GM18858 (cell line): Measurements from ENCODE around the gene PANX1.

Experiments used
- ATAC-seq: cut with Tn5 transposase; IDR thresholded peaks from one replicate; pipeline ENCODE4 v1.9.1; 2021; ENCODE audit not compliant: unreplicated experiment

Gene PANX1

DNA sequence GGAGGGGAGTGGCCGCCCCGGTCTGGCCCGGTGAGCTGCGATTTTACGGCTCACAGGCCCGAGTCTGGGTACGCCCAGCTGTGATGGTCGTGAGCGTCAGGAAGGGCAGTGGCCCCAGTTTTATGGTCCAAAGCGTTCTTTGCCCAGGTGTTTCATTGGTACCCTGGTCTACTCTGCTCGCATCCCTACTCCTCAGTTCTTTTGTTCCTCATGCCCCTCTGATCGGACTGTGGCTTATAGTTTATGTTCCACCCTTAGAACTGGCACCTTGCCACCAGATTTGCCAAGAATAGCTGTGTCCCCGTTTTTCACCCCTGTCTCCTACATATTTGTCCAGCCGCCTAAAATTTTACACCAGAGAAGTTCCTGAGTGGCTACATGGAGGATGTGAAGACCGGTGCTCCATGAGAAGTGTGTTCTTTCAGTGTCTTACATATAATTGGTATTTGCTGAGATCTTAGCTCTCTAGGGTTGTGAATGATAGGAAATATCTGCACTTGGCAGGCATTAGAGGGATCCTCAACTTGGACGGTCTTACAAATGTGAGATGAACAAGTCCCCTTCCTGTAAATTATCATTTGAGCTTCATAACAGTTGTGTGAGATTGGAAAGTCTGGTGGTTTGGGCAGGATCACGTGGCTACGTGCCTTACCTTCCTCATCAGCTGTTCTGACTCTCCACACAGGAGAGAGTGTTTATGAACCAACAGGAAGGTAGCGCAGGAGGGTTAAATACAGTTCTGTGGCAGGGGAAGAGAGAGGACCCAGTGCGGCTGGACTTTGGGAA, 1.1 kb downstream of the PANX1 start:
- no peak for ATAC-seq

- no peak for ATAC-seq
Measured at GRCh38 chr11:94130298-94131046, 1.8 kb downstream of the PANX1 start.

DNA sequence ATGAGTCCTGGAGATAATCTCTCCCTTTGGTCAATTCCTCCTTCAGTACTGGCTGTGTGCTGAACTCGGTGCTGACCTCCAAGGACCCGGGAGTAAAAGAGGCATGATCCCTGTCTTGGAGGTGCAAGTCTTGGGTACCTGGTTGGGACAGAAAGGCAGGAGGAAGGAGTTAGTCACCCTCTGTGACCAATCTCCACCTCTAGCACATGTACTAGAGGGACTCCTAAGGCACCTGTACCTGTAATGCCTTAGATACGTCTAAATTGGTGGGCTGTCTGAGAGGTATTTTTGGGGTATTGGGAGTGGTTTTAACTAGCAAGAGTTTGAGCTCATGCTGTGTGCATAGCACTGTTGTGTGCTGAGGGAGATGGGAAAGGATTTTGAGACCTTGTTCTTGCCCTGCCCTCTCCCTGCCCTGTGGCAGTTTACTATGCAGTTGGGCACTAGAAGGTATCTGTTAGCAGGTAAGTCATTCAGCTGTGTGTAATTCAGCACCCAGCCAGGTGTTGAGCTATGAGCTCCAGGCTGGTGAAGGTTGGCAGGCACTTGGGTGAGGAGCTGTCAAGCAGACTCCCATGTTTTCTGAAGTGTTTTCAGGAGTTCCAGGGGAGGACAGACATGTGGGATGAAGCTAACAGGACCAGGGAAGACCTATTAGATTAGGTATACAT, 2.5 kb downstream of the PANX1 start:
- no peak for ATAC-seq

DNA sequence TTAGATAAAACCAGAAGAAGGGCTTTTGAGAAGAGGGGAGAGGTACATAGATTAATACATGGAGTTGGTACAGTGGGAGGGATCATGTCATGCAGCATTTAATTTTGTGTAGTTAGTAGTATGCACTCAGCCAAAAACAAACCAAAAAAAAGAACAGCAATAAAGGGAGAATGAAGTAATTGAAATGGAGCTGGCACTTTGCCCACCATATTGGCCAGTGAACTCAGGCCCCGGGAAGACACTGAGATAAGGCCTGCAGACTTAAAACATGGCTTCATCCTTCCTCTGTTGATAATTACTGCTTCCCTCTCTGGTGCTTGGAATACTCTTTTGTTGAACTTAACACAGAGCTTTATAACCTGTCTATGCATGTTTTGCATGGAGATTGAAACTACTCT, 3.1 kb downstream of the PANX1 start:
- no peak for ATAC-seq

GRCh38 chr11:94132152-94132558, 3.5 kb downstream of the PANX1 start:
- ATAC-seq: no peak

- ATAC-seq: no peak
Measured at GRCh38 chr11:94132823-94133408, 4.3 kb downstream of the PANX1 start.

DNA sequence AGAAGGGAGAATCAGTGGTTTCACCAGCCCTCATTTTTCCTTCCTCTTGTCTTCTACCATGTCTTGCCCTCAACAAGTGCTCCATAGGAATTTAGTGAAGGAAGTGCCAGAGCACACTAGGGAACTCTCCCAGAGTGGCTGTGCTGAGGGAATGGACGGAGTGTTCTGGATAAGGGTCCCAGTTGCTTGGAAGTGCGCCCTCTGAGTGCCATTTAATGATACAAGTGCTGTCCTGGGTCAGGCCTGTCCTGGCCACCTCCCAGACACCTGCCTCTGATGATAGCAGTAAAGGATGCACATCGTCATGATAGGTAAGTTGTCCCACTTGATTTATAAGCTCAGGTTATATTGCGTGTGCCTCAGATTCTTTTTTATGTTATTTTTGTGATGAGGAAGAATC, 5.1 kb downstream of the PANX1 start:
- no peak for ATAC-seq

DNA sequence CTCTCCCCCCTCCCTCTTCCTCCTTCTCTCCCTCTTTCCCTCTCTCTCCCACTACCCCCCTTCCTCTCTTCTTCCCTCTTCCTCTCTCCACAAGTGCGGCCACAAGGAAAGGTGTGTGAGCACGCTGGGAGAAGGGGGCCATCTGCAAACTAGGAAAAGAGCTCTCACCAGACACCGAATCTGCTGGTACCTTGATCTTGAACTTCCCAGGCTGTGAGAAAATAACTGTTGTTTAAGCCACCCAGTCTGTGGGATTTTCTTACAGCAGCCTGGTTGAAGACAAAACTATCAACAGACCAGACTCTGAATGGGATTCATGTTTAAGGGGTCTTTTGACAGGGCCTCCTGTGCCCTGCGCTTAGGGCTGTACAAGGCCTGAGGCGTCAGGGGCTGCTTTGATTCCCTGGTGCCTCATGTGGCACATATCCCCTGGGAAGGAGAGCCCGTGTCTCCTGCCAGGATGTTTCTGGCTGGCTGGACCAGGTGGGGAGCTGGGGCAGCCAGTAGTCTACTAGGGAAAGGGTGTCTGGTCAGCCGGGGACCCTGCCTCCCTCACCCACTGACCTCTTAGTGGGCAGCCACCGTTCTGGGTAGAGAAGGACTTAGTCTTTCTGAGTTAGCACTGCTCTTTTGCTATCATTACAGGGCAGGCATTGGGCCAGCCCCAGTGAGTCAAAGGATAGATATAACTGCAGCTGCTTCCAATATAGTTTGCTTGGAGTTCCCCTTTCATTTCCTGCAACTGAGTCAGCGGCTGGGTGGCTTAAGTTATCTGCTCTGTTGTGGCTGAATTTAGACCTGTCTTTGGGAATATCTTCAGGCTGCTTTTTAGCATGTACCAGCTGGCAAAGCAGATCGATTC, 6.2 kb downstream of the PANX1 start:
- ATAC-seq: peak; percentile 42

DNA sequence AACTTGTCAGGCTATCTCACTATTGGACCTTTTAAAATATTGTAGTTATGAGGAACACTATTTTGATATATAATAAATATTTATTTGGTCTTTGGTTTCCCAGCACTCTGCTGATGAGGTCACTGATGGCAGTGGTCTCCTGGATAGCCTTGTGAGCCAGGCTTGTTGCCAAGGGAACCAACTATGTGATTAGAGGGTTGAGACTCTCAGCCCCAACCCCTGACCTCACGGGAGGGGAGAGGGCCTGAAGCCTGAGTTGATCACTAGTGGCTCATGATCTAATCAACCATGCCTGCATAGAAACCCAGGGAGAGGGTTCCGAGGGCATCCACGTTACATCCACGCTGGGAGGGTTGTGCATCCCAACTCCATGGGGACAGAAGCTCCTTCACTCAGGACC, 10.8 kb downstream of the PANX1 start:
- ATAC-seq: no peak

- ATAC-seq: no peak
Measured at GRCh38 chr11:94140154-94140655, 11.6 kb downstream of the PANX1 start.

DNA sequence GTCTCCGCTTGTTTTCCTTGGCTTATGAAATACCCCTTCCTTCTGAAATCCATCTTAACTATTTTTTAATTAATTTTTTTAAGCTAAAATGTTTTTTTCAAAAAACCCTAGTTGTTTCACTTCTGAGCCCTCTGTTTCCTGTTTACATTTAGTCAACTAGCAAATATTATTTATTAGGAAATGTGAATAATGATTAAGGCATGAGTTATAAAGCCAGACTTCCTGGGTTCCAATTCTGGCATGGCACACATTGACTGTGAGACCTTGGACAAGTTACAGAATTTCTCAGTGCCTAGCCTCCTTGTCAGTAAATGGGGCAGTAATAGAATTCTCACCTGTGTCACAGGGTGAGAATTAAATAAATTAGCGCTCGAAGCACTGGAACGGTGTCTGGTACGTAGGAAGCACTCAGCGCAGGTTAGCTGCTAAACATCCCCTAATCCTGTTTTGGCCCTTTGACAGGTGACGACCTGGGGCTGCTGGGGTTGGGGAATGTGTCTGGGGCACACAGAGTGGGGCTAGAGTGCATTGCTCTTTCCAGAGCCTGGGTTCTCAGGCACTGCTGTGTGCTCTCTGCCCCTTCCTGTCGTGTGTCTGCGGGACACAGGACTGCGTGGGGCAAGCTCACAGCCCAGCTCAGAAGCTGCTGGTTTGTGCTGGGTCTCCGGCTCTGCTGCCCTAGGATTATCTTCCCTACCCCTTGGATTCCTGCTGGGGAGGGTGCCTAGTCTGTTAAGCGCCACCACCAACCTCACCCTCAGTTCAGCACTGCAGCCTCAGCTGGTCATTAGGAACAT, 13.1 kb downstream of the PANX1 start:
- no peak for ATAC-seq

GRCh38 chr11:94142308-94143281, 14.0 kb downstream of the PANX1 start:
- ATAC-seq: no peak

DNA sequence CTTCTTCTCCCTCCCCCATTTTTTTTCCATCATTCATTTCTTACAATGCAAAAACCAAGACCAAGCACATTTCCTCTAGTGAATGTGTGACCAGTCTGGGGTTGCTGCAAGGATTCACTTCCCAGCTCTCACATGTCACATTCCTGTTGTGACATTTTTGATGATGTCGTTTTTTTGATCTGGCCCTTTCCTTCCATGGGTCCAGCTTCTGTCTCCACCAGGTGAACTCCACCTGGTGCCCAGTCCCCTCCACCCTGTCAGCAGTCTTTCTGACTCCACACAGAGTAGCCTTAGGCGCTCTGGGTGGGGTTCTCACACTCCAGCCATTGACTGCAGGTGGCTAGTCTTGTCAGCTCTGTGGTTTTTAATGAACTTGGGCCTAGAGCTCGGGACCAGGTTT, 15.6 kb downstream of the PANX1 start:
- ATAC-seq: no peak

GRCh38 chr11:94144664-94145063, 16.0 kb downstream of the PANX1 start:
- ATAC-seq: no peak

GRCh38 chr11:94145431-94145830, 16.8 kb downstream of the PANX1 start:
- ATAC-seq: no peak

GRCh38 chr11:94145916-94146315, 17.3 kb downstream of the PANX1 start:
- no peak for ATAC-seq

- ATAC-seq: no peak
Measured at GRCh38 chr11:94147433-94147845, 18.8 kb downstream of the PANX1 start.

DNA sequence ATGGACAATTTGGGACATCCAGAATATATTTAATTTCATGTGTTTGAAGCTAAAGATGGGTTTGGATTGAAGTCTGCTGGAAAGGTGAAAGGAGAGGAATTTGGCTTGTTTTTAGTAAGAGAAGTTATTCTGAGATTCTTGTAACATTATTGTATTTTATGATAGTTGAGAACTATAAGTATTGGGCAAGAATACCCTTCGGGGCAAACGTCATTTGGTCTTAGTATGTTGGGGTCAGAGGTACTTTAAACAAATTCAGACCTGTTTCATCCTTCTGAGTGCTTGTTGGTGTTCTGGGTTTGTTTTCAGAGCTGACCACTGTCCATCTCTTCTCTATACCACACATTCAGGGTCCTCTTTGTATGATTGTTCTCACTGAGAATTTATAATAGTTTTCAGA, 19.5 kb downstream of the PANX1 start:
- no peak for ATAC-seq
